ELF-1 (cell line): ENCODE data around the gene PC.
"Not testable (repeated sequence)": the region's sequence is repeated elsewhere in the genome, so short reads cannot be mapped to it uniquely, and the experiment has no call there.

Experiments
- DNase-seq: peaks from one replicate; pipeline ENCODE4 v3.0.0-alpha.2; 2016; ENCODE audit warnings: low read depth, low spot score

Gene PC

DNA sequence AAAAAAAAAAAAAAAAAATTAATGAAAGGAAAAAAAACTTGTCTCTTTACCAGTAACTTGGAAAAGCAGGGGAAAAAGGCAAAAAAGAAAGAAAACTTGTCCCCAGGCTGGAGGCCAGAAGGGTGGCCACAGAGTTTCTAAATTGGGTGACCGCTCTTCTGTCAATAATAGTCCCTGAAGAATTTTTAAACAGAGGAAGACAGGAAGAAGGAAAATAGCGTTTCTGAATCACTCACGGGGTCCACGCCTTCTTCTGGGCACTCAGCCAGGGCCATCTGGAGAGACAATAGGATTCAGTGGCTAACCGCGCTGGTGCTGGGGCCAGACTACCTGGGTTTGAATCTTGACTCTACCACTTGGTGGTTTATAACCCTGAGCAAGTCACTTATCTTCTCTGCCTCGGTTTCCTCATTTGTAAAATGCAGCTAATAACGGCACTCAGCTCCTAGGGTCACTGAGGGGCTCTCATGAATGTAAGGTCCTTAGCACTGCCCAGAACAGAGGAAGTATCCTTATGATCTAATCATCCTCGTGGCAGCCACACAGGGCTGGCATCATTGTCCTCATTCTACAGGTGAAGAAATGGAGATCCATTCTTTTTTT lies 23.9 kb upstream of the PC start:
- DNase-seq, result no peak

DNA sequence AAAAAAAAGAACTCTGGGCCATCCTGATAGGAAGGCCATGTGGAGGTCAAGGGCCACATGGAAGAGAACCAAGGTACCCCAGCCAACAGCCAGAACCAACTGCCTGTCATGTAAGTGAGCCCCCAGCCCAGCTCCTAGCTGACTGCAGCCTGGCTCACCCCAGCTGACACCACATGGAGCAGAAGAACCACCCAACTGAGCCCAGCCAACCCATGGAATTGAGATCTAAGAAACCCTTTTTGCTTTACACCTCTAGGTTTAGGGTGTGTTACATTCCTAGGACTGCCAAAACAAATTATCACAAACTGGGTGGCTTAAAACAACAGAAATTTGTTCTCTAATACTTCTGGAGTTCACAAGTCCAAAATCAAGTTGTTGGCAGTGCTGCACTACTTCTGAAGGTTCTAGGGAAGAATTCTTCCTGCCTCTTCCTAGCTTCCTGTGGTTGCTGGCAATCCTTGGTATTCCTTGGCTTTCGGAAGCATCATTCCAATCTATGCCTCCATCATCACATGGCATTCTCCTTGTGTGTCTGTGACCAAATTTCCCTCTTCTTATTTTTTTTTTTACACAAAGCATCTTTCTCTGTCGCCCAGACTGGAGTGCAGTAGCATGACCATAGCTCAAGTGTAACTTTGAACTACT lies 21.3 kb upstream of the PC start:
- no peak for DNase-seq

- DNase-seq, result no peak
Observed at GRCh38 chr11:66978717-66979116, 20.5 kb upstream of the PC start.

DNA sequence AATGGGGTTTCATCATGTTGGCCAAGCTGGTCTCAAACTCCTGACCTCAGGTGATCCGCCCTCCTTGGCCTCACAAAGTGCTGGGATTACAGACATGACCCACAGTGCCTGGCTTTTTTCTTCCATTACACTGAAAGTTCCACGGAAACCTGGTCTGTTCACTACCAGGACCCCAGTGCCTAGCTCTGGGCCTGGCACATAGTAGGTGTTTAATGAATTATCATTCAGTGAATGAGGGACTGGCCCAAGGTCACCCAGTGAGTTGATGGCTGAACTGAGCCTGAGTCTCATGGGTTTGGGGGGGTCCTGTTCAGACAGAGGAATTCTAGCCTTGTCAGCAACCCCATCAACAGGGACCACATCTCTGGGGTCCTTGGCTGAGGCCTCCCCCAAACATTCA lies 20.0 kb upstream of the PC start:
- no peak for DNase-seq

DNA sequence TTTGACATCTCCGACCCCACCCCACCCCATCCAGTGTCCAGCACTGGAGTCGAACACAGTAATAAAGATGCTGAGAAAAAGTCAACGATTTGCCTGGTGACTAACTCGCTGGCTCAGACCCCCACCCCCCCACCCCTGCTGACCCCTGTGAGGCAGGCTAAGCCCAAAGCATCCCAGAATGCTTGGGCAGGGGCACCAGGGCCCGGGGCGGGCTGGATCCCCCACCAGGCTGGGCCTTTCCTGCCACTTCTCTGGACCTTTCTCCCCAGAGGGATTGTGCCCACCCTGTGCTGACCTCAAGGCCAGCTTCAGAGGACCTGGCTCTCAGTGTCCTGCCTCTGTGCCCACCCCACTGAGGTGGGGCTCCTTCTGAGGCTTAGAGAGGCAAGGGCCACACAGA lies 18.7 kb upstream of the PC start:
- no peak for DNase-seq

- DNase-seq, result peak; percentile 91
Observed at GRCh38 chr11:66976028-66976467, 17.9 kb upstream of the PC start.

GRCh38 chr11:66975405-66976027 lies 17.3 kb upstream of the PC start:
- DNase-seq, result peak; percentile 24

DNA sequence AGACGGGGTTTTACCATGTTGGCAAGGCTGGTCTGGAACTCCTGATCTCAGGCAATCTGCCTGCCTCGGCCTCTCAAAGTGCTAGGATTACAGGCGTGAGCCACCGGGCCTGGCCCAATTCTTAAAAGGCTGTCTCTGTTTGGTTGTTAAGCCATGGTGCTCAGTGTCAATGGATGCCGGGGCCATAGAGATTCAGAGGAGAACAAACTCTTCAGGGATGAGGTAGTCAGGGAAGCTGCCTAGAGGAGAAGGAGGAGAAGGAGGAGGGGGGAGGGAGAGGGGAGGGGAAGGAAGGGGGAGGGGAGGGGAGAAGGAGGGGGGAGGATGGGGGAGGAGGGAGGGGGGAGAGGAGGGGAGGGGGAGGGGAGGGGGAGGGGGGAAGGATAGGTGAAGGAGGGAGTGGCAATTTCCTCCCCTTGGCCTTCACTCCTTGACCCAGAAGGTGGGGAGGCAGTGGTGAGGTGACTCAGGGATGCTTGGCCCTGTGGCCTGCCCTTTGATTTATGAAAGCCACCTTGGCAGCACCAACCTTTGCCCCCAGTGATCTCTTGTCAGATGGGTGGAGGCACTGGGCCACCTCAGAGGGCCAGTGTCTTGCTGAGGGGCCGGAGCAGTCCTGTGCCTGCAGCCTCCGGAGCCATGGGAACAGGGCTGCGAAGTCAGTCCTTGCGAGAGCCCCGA lies 16.7 kb upstream of the PC start, which contains the start of gene C11orf86:
Gene C11orf86, plus strand, starts transcription at position 581 of the 681 bp plus-strand sequence. Its CDS starts 59 bp downstream, at position 640.
- DNase-seq, result peak; percentile 27

- DNase-seq, result peak; percentile 35
Observed at GRCh38 chr11:66973956-66974580, 15.9 kb upstream of the PC start.

DNA sequence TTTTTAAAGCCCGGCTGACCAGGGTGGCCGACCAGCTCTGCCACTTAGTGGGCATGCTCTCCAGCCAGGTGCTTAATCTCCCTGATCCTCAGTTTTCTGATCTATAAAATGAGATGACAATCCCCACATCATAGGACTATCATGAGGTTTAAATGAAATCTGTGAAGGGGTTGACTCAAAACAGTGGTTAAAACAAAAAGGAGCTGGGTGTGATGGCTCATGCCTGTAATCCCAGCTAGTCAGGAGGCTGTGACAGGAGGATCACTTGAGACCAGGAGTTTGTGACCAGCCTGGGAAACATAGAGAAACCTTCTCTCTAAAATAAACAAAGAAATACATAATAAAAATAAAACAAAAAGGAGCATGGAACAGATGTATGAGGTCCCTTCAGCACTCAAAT lies 13.3 kb upstream of the PC start:
- DNase-seq, result no peak

DNA sequence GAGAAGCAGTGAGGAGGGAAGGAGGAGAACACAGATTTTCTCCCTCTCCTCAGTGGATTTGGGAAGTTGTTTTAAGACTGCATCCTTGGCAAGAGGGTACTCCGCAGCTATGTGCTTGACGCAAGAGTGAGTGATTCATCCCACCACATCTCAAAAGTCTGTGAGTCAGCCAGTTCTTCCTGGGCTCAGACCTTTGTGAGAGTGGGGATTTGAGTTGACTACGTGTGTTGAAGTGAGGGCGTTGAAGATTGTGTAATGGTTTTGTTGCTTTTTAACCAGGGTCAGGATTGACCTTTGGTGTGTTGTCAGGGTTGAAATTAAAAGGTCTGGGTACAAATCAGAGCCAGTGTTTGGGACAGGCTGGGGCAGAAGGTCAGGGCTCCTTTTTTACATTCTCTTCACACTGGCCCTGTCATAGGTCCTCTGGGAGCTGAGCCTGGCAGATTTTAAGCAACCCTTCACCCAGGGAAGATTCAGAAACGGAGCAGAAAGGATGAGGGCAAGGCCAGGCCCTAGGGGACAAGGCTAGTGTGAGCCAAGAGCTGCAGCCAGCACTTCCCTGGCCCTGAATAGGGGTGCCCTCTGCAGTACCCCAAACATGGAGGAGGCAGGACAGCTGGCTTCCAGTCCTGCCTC lies 12.7 kb upstream of the PC start:
- no peak for DNase-seq

- DNase-seq, result no peak
Observed at GRCh38 chr11:66970371-66970806, 12.2 kb upstream of the PC start.

DNA sequence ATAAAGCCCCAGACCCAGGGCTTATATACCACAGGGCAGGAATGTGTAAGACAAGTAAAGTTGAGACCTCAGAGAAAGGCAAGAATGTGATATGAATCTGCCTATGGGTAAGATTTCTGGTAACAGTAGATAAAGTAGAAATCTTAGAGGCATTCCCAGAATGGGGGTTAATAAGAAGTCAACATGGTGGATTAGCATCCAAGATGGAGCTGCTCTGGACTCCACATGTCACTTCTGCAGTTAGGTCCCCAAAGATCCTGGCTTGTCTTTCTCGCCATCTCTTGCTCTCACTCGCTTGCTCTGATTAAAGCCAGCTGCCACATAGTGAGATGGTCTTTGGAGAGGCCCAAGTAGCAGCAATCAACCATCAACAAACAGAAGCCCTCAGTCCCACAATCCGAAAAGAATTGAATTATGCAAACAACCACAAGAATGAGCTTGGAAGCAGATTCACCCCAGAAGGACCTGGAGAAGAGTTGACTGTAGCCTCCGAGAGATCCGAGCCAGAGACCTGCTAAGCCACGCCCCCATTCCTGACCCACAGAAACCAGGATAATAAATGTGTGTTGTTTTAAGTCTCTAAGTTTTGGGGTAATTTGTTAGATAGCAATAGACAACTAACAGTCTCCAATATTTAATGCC lies 11.5 kb upstream of the PC start:
- no peak for DNase-seq

- DNase-seq, result no peak
Observed at GRCh38 chr11:66967670-66968425, 9.7 kb upstream of the PC start.

- DNase-seq, result no peak
Observed at GRCh38 chr11:66966351-66966750, 8.2 kb upstream of the PC start.

GRCh38 chr11:66964495-66964894 lies 6.3 kb upstream of the PC start:
- no peak for DNase-seq

DNA sequence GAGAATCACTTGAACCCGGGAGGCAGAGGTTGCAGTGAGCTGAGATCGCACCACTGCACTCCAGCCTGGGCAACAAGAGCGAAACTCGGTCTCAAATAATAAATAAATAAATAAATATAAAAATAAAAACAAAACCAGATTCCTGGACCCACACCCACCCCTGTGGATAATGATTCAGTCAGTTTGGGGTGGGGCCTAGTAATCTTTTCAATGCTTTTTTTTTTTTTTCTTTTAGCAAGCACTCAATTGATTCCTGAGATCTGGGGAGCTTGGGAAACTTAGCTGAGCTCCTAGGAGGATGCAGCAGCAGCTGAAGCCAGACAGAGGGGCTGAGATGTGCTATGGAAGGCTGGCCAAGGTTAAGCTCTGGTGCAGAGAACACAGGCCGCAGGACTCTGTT lies 4.6 kb upstream of the PC start:
- no peak for DNase-seq

- no peak for DNase-seq
Observed at GRCh38 chr11:66962247-66962646, 4.1 kb upstream of the PC start.

GRCh38 chr11:66961691-66962213 lies 3.6 kb upstream of the PC start:
- DNase-seq, result not testable (repeated sequence)

DNA sequence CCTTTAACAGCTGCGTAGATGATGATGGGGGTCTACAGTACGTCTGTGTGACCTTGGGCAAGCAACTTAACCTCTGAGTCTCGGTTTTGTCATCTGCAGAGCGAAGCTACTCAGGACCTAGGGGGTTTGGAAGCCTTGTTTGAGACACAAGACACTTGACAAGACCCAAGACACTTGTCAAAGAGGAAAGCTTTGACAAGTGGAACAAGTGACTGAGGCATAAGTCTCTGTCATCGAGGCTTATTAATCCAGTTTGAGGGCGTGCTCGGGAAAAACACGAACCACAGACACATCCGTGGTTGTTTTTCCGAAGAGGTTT lies 732 bp upstream of the PC start:
- DNase-seq, result no peak

GRCh38 chr11:66957971-66958231 lies 282 bp downstream of the PC start:
- DNase-seq, result no peak
